OCI-LY3 (cell line): ENCODE results near the gene PALMD.

ENCODE experiments used
- EZH2phosphoT487 ChIP-seq: fragments of 200-600 bp; shearing (Covaris generic); IDR thresholded peaks from 2 replicates; pipeline ENCODE4 v1.6.1; 2018; ENCODE audit warnings: antibody characterized with exemption, mixed run types, low read depth
- TF ChIP-seq, protein P1 (sequence below): fragments of 200-600, 300-600 bp; sonication (generic); IDR thresholded peaks from 2 replicates; pipeline ENCODE4 v1.5.1; 2014; ENCODE audit warnings: antibody characterized with exemption, low read length, low read depth

- TF ChIP-seq, protein P1, sequence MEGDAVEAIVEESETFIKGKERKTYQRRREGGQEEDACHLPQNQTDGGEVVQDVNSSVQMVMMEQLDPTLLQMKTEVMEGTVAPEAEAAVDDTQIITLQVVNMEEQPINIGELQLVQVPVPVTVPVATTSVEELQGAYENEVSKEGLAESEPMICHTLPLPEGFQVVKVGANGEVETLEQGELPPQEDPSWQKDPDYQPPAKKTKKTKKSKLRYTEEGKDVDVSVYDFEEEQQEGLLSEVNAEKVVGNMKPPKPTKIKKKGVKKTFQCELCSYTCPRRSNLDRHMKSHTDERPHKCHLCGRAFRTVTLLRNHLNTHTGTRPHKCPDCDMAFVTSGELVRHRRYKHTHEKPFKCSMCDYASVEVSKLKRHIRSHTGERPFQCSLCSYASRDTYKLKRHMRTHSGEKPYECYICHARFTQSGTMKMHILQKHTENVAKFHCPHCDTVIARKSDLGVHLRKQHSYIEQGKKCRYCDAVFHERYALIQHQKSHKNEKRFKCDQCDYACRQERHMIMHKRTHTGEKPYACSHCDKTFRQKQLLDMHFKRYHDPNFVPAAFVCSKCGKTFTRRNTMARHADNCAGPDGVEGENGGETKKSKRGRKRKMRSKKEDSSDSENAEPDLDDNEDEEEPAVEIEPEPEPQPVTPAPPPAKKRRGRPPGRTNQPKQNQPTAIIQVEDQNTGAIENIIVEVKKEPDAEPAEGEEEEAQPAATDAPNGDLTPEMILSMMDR = no peak
- no peak for TF ChIP-seq EZH2phosphoT487
Observed at GRCh38 chr1:99728494-99729235, 82.8 kb downstream of the PALMD start.
